Measurements from ENCODE around the gene DOCK6.
A peak's percentile ranks its signal among the peaks of the same experiment; 100 is the strongest.
"Not testable (repeated sequence)": the region's sequence is repeated elsewhere in the genome, so short reads cannot be mapped to it uniquely, and the experiment has no call there.

Gene DOCK6

DNA sequence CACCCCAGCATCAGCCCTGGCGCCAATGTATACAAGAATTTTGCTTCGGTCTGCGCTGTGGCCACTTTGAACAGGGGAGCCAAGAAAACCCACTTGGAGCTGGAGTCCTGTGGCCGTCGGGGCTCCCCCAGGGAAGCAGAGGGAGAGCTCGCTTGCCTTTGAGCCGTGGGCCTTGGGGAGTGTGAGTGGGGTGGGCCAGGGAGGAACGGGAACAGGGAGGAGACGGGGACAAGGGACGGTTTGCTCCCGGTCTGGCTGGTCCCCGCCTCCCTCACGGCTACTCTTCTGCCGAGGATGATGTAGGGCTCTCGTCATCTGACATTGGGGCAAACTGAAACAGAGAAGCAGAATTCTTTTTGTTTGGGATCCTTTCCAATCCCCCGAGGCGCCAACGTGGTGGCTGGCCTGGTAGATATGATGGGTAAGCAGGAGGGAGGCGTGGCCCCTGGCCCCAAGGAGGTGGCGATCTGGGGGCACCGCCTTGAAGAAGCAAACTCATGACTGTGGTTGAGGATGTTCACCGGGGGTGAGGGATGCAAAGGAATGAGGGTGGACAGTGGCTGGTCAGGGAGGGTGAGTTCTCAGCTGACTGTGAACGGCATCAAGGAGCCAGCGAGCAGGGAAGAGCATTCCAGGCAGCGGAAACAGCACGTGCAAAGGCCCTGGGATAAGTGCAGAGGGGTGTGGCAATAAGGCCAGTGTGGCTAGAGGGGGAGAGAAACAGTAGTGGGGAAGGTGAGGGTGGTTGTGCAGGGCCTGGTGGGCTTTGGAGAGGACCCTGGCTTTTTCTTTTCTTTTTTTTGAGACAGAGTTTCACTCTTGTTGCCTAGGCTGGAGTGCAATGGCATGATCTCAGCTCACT, 95.8 kb downstream of the DOCK6 start:
- peak overlapping the region; percentile 11; the same call in 1 of the 2 replicates for H3K4me3 ChIP-seq (ENCODE audit: control insufficient read depth, low read depth, low read length)
- DNase-seq (ENCODE audit: low read depth), result peak; percentile 77
- no peak for TF ChIP-seq CTCF (IDR thresholded peaks at IDR 0.05; ENCODE audit: control insufficient read depth, insufficient read depth, low read depth, low read length, missing control alignments)

DNA sequence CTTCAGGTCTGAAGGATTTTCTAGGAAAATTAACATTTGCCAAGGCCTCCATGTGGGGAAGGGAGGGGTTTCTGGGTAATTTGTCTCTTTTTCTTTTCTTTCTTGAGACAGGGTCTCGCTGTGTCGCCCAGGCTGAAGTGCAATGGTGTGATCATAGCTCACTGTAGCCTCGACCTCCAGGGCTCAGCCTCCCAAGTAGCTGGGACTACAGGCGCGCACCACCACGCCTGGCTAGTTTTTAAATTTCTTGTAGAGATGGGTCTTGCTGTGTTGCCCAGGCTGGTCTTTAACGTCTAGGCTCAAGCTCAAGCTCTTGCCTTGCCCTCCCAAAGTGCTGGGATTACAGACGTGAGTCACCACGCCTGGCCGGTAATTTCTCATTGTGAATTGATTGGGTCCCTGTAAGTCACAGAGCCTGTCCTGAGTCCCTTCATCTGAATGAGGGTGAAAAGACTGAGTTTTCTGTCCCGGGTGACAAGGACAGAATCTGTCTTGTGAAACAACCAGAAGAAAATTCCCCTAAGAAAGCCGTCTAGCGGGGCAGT, 96.8 kb downstream of the DOCK6 start:
- no peak overlapping the region for H3K4me3 ChIP-seq (ENCODE audit: control insufficient read depth, low read depth, low read length)
- DNase-seq (ENCODE audit: low read depth), result no peak
- no peak for TF ChIP-seq CTCF (IDR thresholded peaks at IDR 0.05; ENCODE audit: control insufficient read depth, insufficient read depth, low read depth, low read length, missing control alignments)

GRCh38 chr19:11164879-11165406, 97.4 kb downstream of the DOCK6 start:
- DNase-seq (ENCODE audit: low read depth), result peak; percentile 88
- H3K4me3 ChIP-seq (ENCODE audit: control insufficient read depth, low read depth, low read length), result no peak overlapping the region
- TF ChIP-seq CTCF (IDR thresholded peaks at IDR 0.05; ENCODE audit: control insufficient read depth, insufficient read depth, low read depth, low read length, missing control alignments), result no peak

DNA sequence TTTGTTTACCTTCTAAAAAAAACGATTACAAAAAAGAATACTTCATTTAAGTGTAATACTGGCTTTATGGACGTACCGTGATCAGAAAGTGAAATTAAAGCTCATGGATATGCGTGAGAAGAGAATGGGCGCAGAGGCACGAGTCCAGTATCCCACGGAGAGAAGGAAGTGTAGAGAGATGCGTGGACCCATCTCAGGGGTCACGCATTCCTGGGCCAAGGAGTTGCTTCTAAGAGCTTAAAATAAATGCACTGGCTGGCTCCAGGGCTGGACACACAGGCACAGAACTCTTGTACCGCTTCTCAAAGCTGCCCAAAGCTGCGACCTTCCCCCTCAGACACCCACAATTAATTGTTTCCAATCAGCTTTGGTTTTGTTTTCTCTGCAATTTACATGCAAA, 98.0 kb downstream of the DOCK6 start:
- H3K4me3 ChIP-seq (ENCODE audit: control insufficient read depth, low read depth, low read length), result no peak overlapping the region
- TF ChIP-seq CTCF (IDR thresholded peaks at IDR 0.05; ENCODE audit: control insufficient read depth, insufficient read depth, low read depth, low read length, missing control alignments), result no peak
- no peak for DNase-seq (ENCODE audit: low read depth)

DNA sequence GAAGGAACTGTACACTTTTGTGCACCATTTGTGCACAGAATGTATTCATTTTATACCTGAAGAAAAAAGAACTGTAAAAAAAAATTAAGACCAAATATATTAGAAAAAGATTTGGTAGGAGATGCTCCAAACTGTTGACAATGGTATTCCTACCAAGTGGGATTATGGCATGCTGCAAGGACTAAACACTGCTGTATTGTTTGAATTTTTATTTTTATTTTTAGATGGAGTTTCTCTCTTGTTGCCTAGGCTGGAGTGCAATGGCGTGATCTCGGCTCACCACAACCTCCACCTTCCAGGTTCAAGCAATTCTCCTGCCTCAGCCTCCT, 101.9 kb downstream of the DOCK6 start:
- not testable (repeated sequence) for DNase-seq (ENCODE audit: low read depth); H3K4me3 ChIP-seq (ENCODE audit: control insufficient read depth, low read depth, low read length)

- no peak for TF ChIP-seq CTCF (IDR thresholded peaks at IDR 0.05; ENCODE audit: control insufficient read depth, insufficient read depth, low read depth, low read length, missing control alignments)
- DNase-seq (ENCODE audit: low read depth), result no peak
Measured at GRCh38 chr19:11159598-11160439, 102.5 kb downstream of the DOCK6 start.

More at GRCh38 chr19:11159598-11160439, 102.5 kb downstream of the DOCK6 start:
- H3K4me3 ChIP-seq (ENCODE audit: control insufficient read depth, low read depth, low read length), result no peak overlapping the region
